IMR-90 (cell line): ENCODE results near the gene DPP8. TPM values are rescaled to one million over a fixed set of nuclear protein-coding genes. Genes with fewer than 3 reads are reported as not detected.

Source experiments
- ATAC-seq: fragments of 200-7000 bp; cut with Tn5 transposase; 2 replicates; pipeline ENCODE4 v1.9.1; 2020; ENCODE audit warnings: low read depth, mild to moderate bottlenecking, moderate library complexity
- BruUV-seq: library from RNA; stranded (reverse); fragments of 400-500 nt; replicated peaks from 2 replicates; lab custom pipeline; 2021; lab: Mats Ljungman, UMichigan
- CTCF ChIA-PET: fragments of 300-600 bp; formaldehyde crosslinking; extraction: SDS; loops from one replicate; lab custom pipeline; 2021; ENCODE audit warnings: antibody characterized with exemption; lab: Yijun Ruan, JAX
- POLR2A ChIA-PET: fragments of 300-600 bp; sonication (Branson Sonifier 250); formaldehyde crosslinking; loops from one replicate; lab custom pipeline; 2022; ENCODE audit warnings: antibody characterized with exemption; ENCODE audit not compliant: unreplicated experiment; lab: Charles Lee
- DNase-seq: peaks from one replicate; pipeline ENCODE4 v3.0.0; 2013
- H2AFZ ChIP-seq: replicated peaks from 2 replicates; pipeline ENCODE3; 2013; ENCODE audit warnings: low read length, mild to moderate bottlenecking; ENCODE audit not compliant: poor library complexity
- H2AK5ac ChIP-seq: 2 replicates; pipeline ENCODE4 v1.6.1; 2013; ENCODE audit warnings: low read depth, low read length, inconsistent platforms
- H2AK9ac ChIP-seq: replicated peaks from 2 replicates; pipeline ENCODE3; 2013; ENCODE audit warnings: mild to moderate bottlenecking, low read depth, low read length, moderate library complexity; ENCODE audit not compliant: poor library complexity
- H2BK120ac ChIP-seq: 2 replicates; pipeline ENCODE4 v1.6.1; 2013; ENCODE audit warnings: low read depth, low read length, inconsistent platforms
- H2BK15ac ChIP-seq: 3 replicates; pipeline ENCODE4 v1.6.1; 2013; ENCODE audit warnings: low read depth, low read length, inconsistent platforms
- H2BK20ac ChIP-seq: 2 replicates; pipeline ENCODE4 v1.6.1; 2013; ENCODE audit warnings: low read depth, mild to moderate bottlenecking, inconsistent platforms, low read length, moderate library complexity
- H2BK5ac ChIP-seq: 2 replicates; pipeline ENCODE4 v1.6.1; 2013; ENCODE audit warnings: mild to moderate bottlenecking, low read depth, low read length, inconsistent platforms; ENCODE audit not compliant: poor library complexity, severe bottlenecking
- H3K14ac ChIP-seq: replicated peaks from 2 replicates; pipeline ENCODE4 v1.6.1; 2013; ENCODE audit warnings: low read depth, low read length, inconsistent platforms
- H3K18ac ChIP-seq: 2 replicates; pipeline ENCODE4 v1.6.1; 2013; ENCODE audit warnings: low read depth, low read length, control low read depth
- H3K23ac ChIP-seq: 2 replicates; pipeline ENCODE4 v1.6.1; 2013; ENCODE audit warnings: low read depth, low read length, inconsistent platforms
- H3K27ac ChIP-seq: 2 replicates; pipeline ENCODE4 v1.5.1; 2013; ENCODE audit warnings: mild to moderate bottlenecking, control low read depth, low read length; ENCODE audit not compliant: insufficient read depth
- H3K27me3 ChIP-seq: 2 replicates; pipeline ENCODE4 v1.6.1; 2013; ENCODE audit warnings: low read length; ENCODE audit not compliant: control insufficient read depth, insufficient read depth
- H3K36me3 ChIP-seq: 2 replicates; pipeline ENCODE4 v1.6.1; 2013; ENCODE audit warnings: low read length, mixed read lengths; ENCODE audit not compliant: control insufficient read depth, insufficient read depth
- H3K4ac ChIP-seq: 2 replicates; pipeline ENCODE4 v1.6.1; 2013; ENCODE audit warnings: low read depth, low read length, inconsistent platforms
- H3K4me1 ChIP-seq: 2 replicates; pipeline ENCODE4 v1.6.1; 2013; ENCODE audit warnings: low read length, mixed read lengths; ENCODE audit not compliant: control insufficient read depth, insufficient read depth
- H3K4me2 ChIP-seq: 2 replicates; pipeline ENCODE4 v1.6.1; 2013; ENCODE audit warnings: low read depth, mild to moderate bottlenecking, control low read depth, low read length, moderate library complexity
- H3K4me3 ChIP-seq: 2 replicates; pipeline ENCODE4 v1.5.1; 2013; ENCODE audit warnings: low read depth, mild to moderate bottlenecking, control low read depth, low read length, moderate library complexity; ENCODE audit not compliant: insufficient read depth
- H3K56ac ChIP-seq: 2 replicates; pipeline ENCODE4 v1.6.1; 2013; ENCODE audit warnings: low read length, inconsistent platforms; ENCODE audit not compliant: insufficient read depth; ENCODE audit errors: extremely low read depth
- H3K79me1 ChIP-seq, 2 experiments: 2 replicates each; pipeline ENCODE4 v1.6.1; 2013; ENCODE audit warnings: low read length in 2 of 2, inconsistent platforms in 1 of 2, low read depth in 1 of 2
- H3K9ac ChIP-seq: 2 replicates; pipeline ENCODE4 v1.6.1; 2013; ENCODE audit warnings: low read depth, low read length, control low read depth
- H3K9me1 ChIP-seq: 2 replicates; pipeline ENCODE4 v1.6.1; 2013; ENCODE audit warnings: low read length, inconsistent platforms; ENCODE audit not compliant: insufficient read depth
- H3K9me3 ChIP-seq: 2 replicates; pipeline ENCODE4 v1.6.1; 2013; ENCODE audit warnings: low read length; ENCODE audit not compliant: control insufficient read depth, insufficient read depth
- H4K20me1 ChIP-seq: 2 replicates; pipeline ENCODE4 v1.6.1; 2013; ENCODE audit warnings: low read length, inconsistent platforms; ENCODE audit not compliant: insufficient read depth
- H4K5ac ChIP-seq: 2 replicates; pipeline ENCODE4 v1.6.1; 2013; ENCODE audit warnings: mild to moderate bottlenecking, low read depth, low read length, control low read depth
- H4K8ac ChIP-seq, 2 experiments: 2 replicates each; pipeline ENCODE4 v1.6.1; 2013; ENCODE audit warnings: low read depth in 2 of 2, low read length in 2 of 2, control low read depth in 1 of 2, inconsistent platforms in 1 of 2
- H4K91ac ChIP-seq: 2 replicates; pipeline ENCODE4 v1.6.1; 2013; ENCODE audit warnings: low read depth, low read length, inconsistent platforms; ENCODE audit not compliant: insufficient read depth
- BHLHE40 ChIP-seq: fragments of 150-350 bp; IDR thresholded peaks from 2 replicates; pipeline ENCODE4 v1.6.1; 2016; ENCODE audit warnings: mild to moderate bottlenecking, low read depth, low read length
- CEBPB ChIP-seq: IDR thresholded peaks from 2 replicates; pipeline ENCODE4 v1.6.1; 2012; ENCODE audit warnings: low read depth, low read length, improper control_type of control experiment
- FOS ChIP-seq: fragments of 150-350 bp; IDR thresholded peaks from 2 replicates; pipeline ENCODE4 v1.6.1; 2016; ENCODE audit warnings: low read depth, low read length
- MAFK ChIP-seq: IDR thresholded peaks from 2 replicates; pipeline ENCODE4 v1.6.1; 2012; ENCODE audit warnings: low read depth, low read length, improper control_type of control experiment
- MAZ ChIP-seq: IDR thresholded peaks from 2 replicates; pipeline ENCODE4 v1.6.1; 2012; ENCODE audit warnings: low read depth, mild to moderate bottlenecking, low read length, improper control_type of control experiment, moderate library complexity, borderline replicate concordance
- NFE2L2 ChIP-seq: fragments of 150-350 bp; IDR thresholded peaks from 2 replicates; pipeline ENCODE4 v1.6.1; 2016; ENCODE audit warnings: low read depth, mild to moderate bottlenecking, low read length
- POLR2A ChIP-seq: IDR thresholded peaks from 2 replicates; pipeline ENCODE4 v1.6.1; 2012; ENCODE audit warnings: mild to moderate bottlenecking, low read depth, low read length
- RAD21 ChIP-seq: IDR thresholded peaks from 2 replicates; pipeline ENCODE4 v1.6.1; 2012; ENCODE audit warnings: low read length, improper control_type of control experiment
- SMC3 ChIP-seq: fragments of 150-350 bp; IDR thresholded peaks from 2 replicates; pipeline ENCODE4 v1.6.1; 2016; ENCODE audit warnings: low read depth, mild to moderate bottlenecking, antibody characterized with exemption, low read length, moderate library complexity
- WGBS, 2 experiments: methylation state at CpG; one replicate each; pipeline versions ENCODE4 v1.1.5 to v1.1.7; 2013; ENCODE audit warnings: missing lambda C conversion rate in 2 of 2; ENCODE audit not compliant: insufficient read length in 1 of 2; ENCODE audit errors: extremely low coverage in 2 of 2; 5-methylcytosine and 5-hydroxymethylcytosine counted together
- dilution Hi-C: fragments of 300-500 bp; cut with HindIII; formaldehyde crosslinking; loops from one replicate; pipeline ENCODE4 v1.14.3; 2018; ENCODE audit warnings: low sequenced_read_pairs; ENCODE audit not compliant: unreplicated experiment
- in situ Hi-C: fragments of 300-500 bp; cut with MboI; formaldehyde crosslinking; loops from 3 replicates; pipeline ENCODE4 v1.14.3; 2019; ENCODE audit warnings: low sequenced_read_pairs, inconsistent platforms, mixed read lengths
- intact Hi-C: fragments of 100-400 bp; cut with micrococcal nuclease; formaldehyde crosslinking; loops from 2 replicates; pipeline ENCODE4 v1.10.0; 2022
- polyA plus RNA-seq, 3 experiments: library from polyadenylated mRNA; depleted of rRNA; stranded (reverse); fragments of >200 nt; gene quantifications; 2 replicates each; pipeline ENCODE4 v1.2.3, GENCODE V29; 2012; ENCODE audit warnings: low replicate concordance in 1 of 3
- total RNA-seq: library from RNA; depleted of rRNA; stranded (reverse); fragments of >200 nt; gene quantifications from 2 replicates; pipeline ENCODE4 v1.2.3, GENCODE V29; 2012
- TF ChIP-seq, protein P1 (sequence below): fragments of 150-350 bp; IDR thresholded peaks from 2 replicates; pipeline ENCODE4 v1.6.1; 2016; ENCODE audit warnings: low read depth, mild to moderate bottlenecking, low read length, moderate library complexity, borderline replicate concordance
- TF ChIP-seq, protein P2 (sequence below): conservative IDR thresholded peaks from 2 replicates; pipeline ENCODE4 v1.5.1; 2012; ENCODE audit warnings: mild to moderate bottlenecking, low read depth, low read length, improper control_type of control experiment

Gene DPP8
- total and polyA plus RNA-seq, 2 of the 4 experiments (the other 2 are of a cell fraction), result 10.7 to 29.4 TPM

DNA sequence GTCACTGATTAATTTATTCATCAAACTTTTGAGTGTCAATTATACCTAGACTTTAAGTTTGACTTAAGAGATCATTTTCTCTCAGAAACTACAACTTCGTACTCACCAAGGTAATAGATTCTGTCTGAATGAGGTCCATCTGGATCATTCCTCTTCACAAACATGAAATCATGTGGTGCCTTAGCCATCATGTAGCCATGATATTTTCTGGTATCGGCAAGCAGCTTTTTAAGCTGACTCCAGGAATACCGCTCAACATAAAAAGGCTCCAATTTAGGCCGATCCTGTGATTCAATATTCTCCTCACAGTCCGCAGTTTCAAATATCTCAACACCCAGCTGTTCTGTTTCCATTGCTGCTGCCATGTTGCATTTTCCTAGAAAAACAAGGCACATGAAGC lies 5.3 kb downstream of the DPP8 start:
- Histone ChIP-seq H3K4me2 (no peak overlapping the region), H3K18ac (no peak overlapping the region), H3K23ac (no peak overlapping the region), H4K20me1 (peaks cover 19% of the 10 kb centered on the region; the same call in 1 of the 2 replicates), H3K9ac (no peak overlapping the region), H3K27ac (no peak overlapping the region), H4K5ac (no peak overlapping the region), H3K56ac (no peak overlapping the region), H2BK15ac (no peak overlapping the region), H4K91ac (no peak overlapping the region), H2BK5ac (no peak overlapping the region), H3K4me3 (no peak overlapping the region), H2AK5ac (no peak overlapping the region), H3K27me3 (no peaks in the 10 kb centered on the region), H2AK9ac (no peak overlapping the region), H3K36me3 (peaks cover 18% of the 10 kb centered on the region), H3K9me3 (no peaks in the 10 kb centered on the region), H4K8ac (no peak overlapping the region), H2BK120ac (no peak overlapping the region), H3K9me1 (0 out of 2 replicates have a peak, but pooled peaks cover 2% of the 10 kb centered on the region), H2BK20ac (no peak overlapping the region), H3K4me1 (peaks cover 4% of the 10 kb centered on the region), H2AFZ (no peak overlapping the region), H3K4ac (no peak overlapping the region), H3K14ac (no peak overlapping the region), H3K79me1 (peaks cover 28 to 43% of the 10 kb centered on the region in 2 experiments)
- TF ChIP-seq CEBPB (no peak), FOS (no peak), POLR2A (no peak), MAFK (no peak), BHLHE40 (no peak), NFE2L2 (no peak), SMC3 (no peak), MAZ (no peak), RAD21 (no peak)
- TF ChIP-seq, protein P1, sequence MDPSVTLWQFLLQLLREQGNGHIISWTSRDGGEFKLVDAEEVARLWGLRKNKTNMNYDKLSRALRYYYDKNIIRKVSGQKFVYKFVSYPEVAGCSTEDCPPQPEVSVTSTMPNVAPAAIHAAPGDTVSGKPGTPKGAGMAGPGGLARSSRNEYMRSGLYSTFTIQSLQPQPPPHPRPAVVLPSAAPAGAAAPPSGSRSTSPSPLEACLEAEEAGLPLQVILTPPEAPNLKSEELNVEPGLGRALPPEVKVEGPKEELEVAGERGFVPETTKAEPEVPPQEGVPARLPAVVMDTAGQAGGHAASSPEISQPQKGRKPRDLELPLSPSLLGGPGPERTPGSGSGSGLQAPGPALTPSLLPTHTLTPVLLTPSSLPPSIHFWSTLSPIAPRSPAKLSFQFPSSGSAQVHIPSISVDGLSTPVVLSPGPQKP, result no peak
- TF ChIP-seq, protein P2, sequence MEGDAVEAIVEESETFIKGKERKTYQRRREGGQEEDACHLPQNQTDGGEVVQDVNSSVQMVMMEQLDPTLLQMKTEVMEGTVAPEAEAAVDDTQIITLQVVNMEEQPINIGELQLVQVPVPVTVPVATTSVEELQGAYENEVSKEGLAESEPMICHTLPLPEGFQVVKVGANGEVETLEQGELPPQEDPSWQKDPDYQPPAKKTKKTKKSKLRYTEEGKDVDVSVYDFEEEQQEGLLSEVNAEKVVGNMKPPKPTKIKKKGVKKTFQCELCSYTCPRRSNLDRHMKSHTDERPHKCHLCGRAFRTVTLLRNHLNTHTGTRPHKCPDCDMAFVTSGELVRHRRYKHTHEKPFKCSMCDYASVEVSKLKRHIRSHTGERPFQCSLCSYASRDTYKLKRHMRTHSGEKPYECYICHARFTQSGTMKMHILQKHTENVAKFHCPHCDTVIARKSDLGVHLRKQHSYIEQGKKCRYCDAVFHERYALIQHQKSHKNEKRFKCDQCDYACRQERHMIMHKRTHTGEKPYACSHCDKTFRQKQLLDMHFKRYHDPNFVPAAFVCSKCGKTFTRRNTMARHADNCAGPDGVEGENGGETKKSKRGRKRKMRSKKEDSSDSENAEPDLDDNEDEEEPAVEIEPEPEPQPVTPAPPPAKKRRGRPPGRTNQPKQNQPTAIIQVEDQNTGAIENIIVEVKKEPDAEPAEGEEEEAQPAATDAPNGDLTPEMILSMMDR, result no peak
- no peak for DNase-seq
- POLR2A ChIA-PET, result no interaction called here
- no TSS peak for BruUV-seq
- intact Hi-C loops (no loop called here), in situ Hi-C loops (no loop called here), dilution Hi-C loops (no loop called here)
- ATAC-seq, result no peak
- CTCF ChIA-PET, result no interaction called here
- 100% methylated on average over 1 of the region's 5 CpGs; no CpG with 5 or more reads in 1 of the 2 experiments for WGBS, 2 experiments
